Upper lobe of right lung (tissue), 1 donor: ENCODE measurements around the gene TRIM7. TPM values are rescaled to one million over a fixed set of nuclear protein-coding genes. Genes with fewer than 3 reads are reported as not detected.

Experiments used
- ATAC-seq: fragments of 200-7000 bp; cut with Tn5 transposase; one replicate; pipeline ENCODE4 v1.9.1; 2020; ENCODE audit warnings: mild to moderate bottlenecking, moderate library complexity
- DNase-seq: peaks from one replicate; pipeline ENCODE4 v3.0.0-alpha.2; 2020
- H3K27ac ChIP-seq: fragments of 200-600 bp; one replicate; pipeline ENCODE4 v1.8.0; 2022
- H3K27me3 ChIP-seq: fragments of 200-600 bp; one replicate; pipeline ENCODE4 v1.8.0; 2022; ENCODE audit warnings: mild to moderate bottlenecking
- H3K36me3 ChIP-seq: fragments of 200-600 bp; one replicate; pipeline ENCODE4 v1.8.0; 2022
- H3K4me1 ChIP-seq: fragments of 200-600 bp; one replicate; pipeline ENCODE4 v1.8.0; 2022
- H3K4me3 ChIP-seq: fragments of 200-600 bp; one replicate; pipeline ENCODE4 v1.8.0; 2022; ENCODE audit warnings: mild to moderate bottlenecking
- H3K9me3 ChIP-seq: fragments of 200-600 bp; one replicate; pipeline ENCODE4 v1.8.0; 2022
- CTCF ChIP-seq: fragments of 200-600 bp; IDR thresholded peaks from one replicate; pipeline ENCODE4 v1.8.0; 2022; ENCODE audit warnings: antibody characterized with exemption
- intact Hi-C: fragments of 100-400 bp; cut with DNase I; formaldehyde crosslinking; loops from one replicate; pipeline ENCODE4 v1.11.0; 2022
- total RNA-seq: library from RNA; stranded (reverse); fragmentation: NEBNext Ultra II Directional; extraction: Animal tissue kit (Norgen Biotek cat#: 25700); gene quantifications from one replicate; pipeline ENCODE4 v1.2.1, GENCODE V29; 2021
- donor health status: DM: no; HTN: yes; CAD: no; lungs with severe emphysema.

TRIM7 gene
- total RNA-seq, 1 donor from 2014 or later = 4.9 TPM

- no peak for ATAC-seq
- intact Hi-C loops = no loop called here
- peak overlapping the region; percentile 76 for H3K4me3 ChIP-seq
- H3K9me3 ChIP-seq = no peaks in the 10 kb centered on the region
- TF ChIP-seq CTCF = no peak
- H3K36me3 ChIP-seq = no peaks in the 10 kb centered on the region
- DNase-seq = peak; percentile 71
- H3K27ac ChIP-seq = peak overlapping the region; percentile 84
- H3K27me3 ChIP-seq = no peaks in the 10 kb centered on the region
- peaks cover 4% of the 10 kb centered on the region for H3K4me1 ChIP-seq
Observed at GRCh38 chr5:181189962-181190710, 14.9 kb downstream of the TRIM7 start.

- intact Hi-C loops = no loop called here
- H3K27me3 ChIP-seq = no peaks in the 10 kb centered on the region
- H3K27ac ChIP-seq = peak overlapping the region; percentile 84
- H3K9me3 ChIP-seq = no peaks in the 10 kb centered on the region
- H3K36me3 ChIP-seq = no peaks in the 10 kb centered on the region
- DNase-seq = peak; percentile 73
- peaks cover 4% of the 10 kb centered on the region for H3K4me1 ChIP-seq
- H3K4me3 ChIP-seq = peak overlapping the region; percentile 76
- no peak for ATAC-seq
- TF ChIP-seq CTCF = no peak
Observed at GRCh38 chr5:181189363-181189961, 15.5 kb downstream of the TRIM7 start.

GRCh38 chr5:181188700-181189362 is 16.2 kb downstream of the TRIM7 start:
- H3K4me1 ChIP-seq = peaks cover 4% of the 10 kb centered on the region
- H3K9me3 ChIP-seq = no peaks in the 10 kb centered on the region
- H3K36me3 ChIP-seq = no peaks in the 10 kb centered on the region
- H3K27ac ChIP-seq = peak overlapping the region; percentile 84
- intact Hi-C loops = no loop called here
- peak overlapping the region; percentile 76 for H3K4me3 ChIP-seq
- H3K27me3 ChIP-seq = no peaks in the 10 kb centered on the region
- ATAC-seq = peak; percentile 1
- DNase-seq = peak; percentile 76
- no peak for TF ChIP-seq CTCF

- TF ChIP-seq CTCF = peak; percentile 21
- Histone ChIP-seq H3K4me3 (peak overlapping the region; percentile 76), H3K4me1 (peaks cover 4% of the 10 kb centered on the region), H3K27ac (peak overlapping the region; percentile 84), H3K9me3 (no peaks in the 10 kb centered on the region), H3K27me3 (no peaks in the 10 kb centered on the region), H3K36me3 (no peaks in the 10 kb centered on the region)
- DNase-seq (peak; percentile 86), ATAC-seq (peak; percentile 5)
- intact Hi-C loops = no loop called here
Observed at GRCh38 chr5:181187500-181188213, 17.3 kb downstream of the TRIM7 start.

GRCh38 chr5:181186986-181187499 is 18.0 kb downstream of the TRIM7 start:
- no peaks in the 10 kb centered on the region for H3K27me3 ChIP-seq
- no peak for DNase-seq

More at GRCh38 chr5:181186986-181187499, 18.0 kb downstream of the TRIM7 start:
- Histone ChIP-seq H3K36me3 (no peaks in the 10 kb centered on the region), H3K9me3 (no peaks in the 10 kb centered on the region), H3K27ac (no peak overlapping the region), H3K4me3 (no peak overlapping the region), H3K4me1 (no peaks in the 10 kb centered on the region)
- TF ChIP-seq CTCF = no peak
- intact Hi-C loops = no loop called here
- no peak for ATAC-seq
